Activated CD4-positive, alpha-beta T cell treated with anti-CD3 and anti-CD28 coated beads, Interleukin-2, amount 10 ng/mL, durations not matched to agents 7 days and 5 days (primary cell): ENCODE results near the gene FLOT2. TPM values are rescaled to one million over a fixed set of nuclear protein-coding genes. Genes with fewer than 3 reads are reported as not detected.
"Not testable (repeated sequence)": the region's sequence is repeated elsewhere in the genome, so short reads cannot be mapped to it uniquely, and the experiment has no call there.

Experiments used
- CTCF ChIA-PET: fragments of 350-600 bp; sonication (Branson Sonifier 250); formaldehyde crosslinking; loops from one replicate; lab custom pipeline; 2021; ENCODE audit warnings: antibody characterized with exemption; lab: Charles Lee
- POLR2A ChIA-PET: fragments of 350-600 bp; sonication (Branson Sonifier 250); formaldehyde crosslinking; loops from one replicate; lab custom pipeline; 2021; ENCODE audit warnings: antibody characterized with exemption; lab: Charles Lee
- DNase-seq: peaks from one replicate; pipeline ENCODE4 v3.0.0-alpha.2; 2020
- H3K27ac Mint-ChIP-seq: one replicate; pipeline ENCODE4 v1.8.0; 2021; ENCODE audit warnings: mild to moderate bottlenecking, moderate library complexity, mixed read lengths
- H3K27me3 Mint-ChIP-seq: one replicate; pipeline ENCODE4 v1.8.0; 2021; ENCODE audit warnings: mixed read lengths
- H3K36me3 Mint-ChIP-seq: one replicate; pipeline ENCODE4 v1.8.0; 2021; ENCODE audit warnings: low read depth, mixed read lengths
- H3K4me1 Mint-ChIP-seq: one replicate; pipeline ENCODE4 v1.8.0; 2021; ENCODE audit warnings: mixed read lengths
- H3K4me3 Mint-ChIP-seq: one replicate; pipeline ENCODE4 v1.8.0; 2021; ENCODE audit warnings: mild to moderate bottlenecking, moderate library complexity, mixed read lengths
- H3K9me3 Mint-ChIP-seq: one replicate; pipeline ENCODE4 v1.8.0; 2021; ENCODE audit warnings: mixed read lengths
- microRNA-seq: library from miRNA; unstranded; fragments of <30 nt; microRNA quantifications from one replicate; pipeline ENCODE4 v1.2.0, GENCODE V29; 2021; ENCODE audit warnings: borderline microRNAs expressed, borderline replicate concordance
- total RNA-seq, 2 experiments: library from RNA; stranded (reverse); gene quantifications; one replicate each; pipeline ENCODE4 v1.2.3, GENCODE V29; 2021

The FLOT2 gene
- total RNA-seq, 2 experiments from 2014 or later: 200 to 212 TPM

DNA sequence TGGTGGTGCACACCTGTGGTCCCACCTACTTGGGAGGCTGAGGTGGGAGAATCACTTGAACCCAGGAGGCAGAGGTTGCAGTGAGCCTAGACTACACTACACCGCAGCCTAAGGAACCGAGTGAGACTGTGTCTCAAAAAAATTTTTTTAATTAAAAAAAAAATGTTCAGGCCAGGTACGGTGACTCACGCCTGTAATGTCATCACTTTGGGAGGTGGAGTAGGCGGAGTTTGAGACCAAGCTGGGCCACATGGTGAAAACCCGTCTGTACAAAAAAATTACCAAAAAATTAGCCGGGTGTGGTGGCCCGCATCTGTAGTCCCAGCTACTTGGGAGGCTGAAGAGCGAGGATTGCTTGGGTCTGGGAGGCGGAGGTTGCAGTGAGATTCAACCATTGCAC, 51.3 kb downstream of the FLOT2 start:
- POLR2A ChIA-PET: no interaction called here
- no peak overlapping the region for H3K4me3 Mint-ChIP-seq
- H3K27me3 Mint-ChIP-seq: no peaks in the 10 kb centered on the region
- CTCF ChIA-PET: interaction anchor here (0.6 kb wide), 1 partner anchor 698 kb away, joined by 3 read pairs; no protein-coding TSS in a partner anchor
- H3K36me3 Mint-ChIP-seq: no peaks in the 10 kb centered on the region
- no peak overlapping the region for H3K27ac Mint-ChIP-seq
- H3K4me1 Mint-ChIP-seq: peaks cover 21% of the 10 kb centered on the region
- no peak for DNase-seq
- H3K9me3 Mint-ChIP-seq: no peaks in the 10 kb centered on the region

- peak overlapping the region; percentile 93 for H3K4me3 Mint-ChIP-seq
- ChIA-PET CTCF (interaction anchor here (0.6 to 1.9 kb wide), 4 partner anchors 17 to 117 kb away, joined by 3 to 7 read pairs (median 4); partner anchors contain the start of gene TLCD1), POLR2A (no interaction called here)
- peaks cover 31% of the 10 kb centered on the region for H3K4me1 Mint-ChIP-seq
- H3K27me3 Mint-ChIP-seq: no peaks in the 10 kb centered on the region
- no peak overlapping the region for H3K27ac Mint-ChIP-seq
- H3K36me3 Mint-ChIP-seq: peaks cover 3% of the 10 kb centered on the region
- DNase-seq: no peak
- no peaks in the 10 kb centered on the region for H3K9me3 Mint-ChIP-seq
These were observed 53.8 kb downstream of the FLOT2 start for GRCh38 chr17:28843816-28844148.

- H3K27me3 Mint-ChIP-seq: no peaks in the 10 kb centered on the region
- H3K9me3 Mint-ChIP-seq: no peaks in the 10 kb centered on the region
- DNase-seq: peak; percentile 87
- CTCF ChIA-PET: interaction anchor here (0.6 to 2.2 kb wide), 11 partner anchors 25 to 116 kb away, joined by 3 to 7 read pairs (median 4); partner anchors contain the start of genes FLOT2, PHF12 and TLCD1
- peaks cover 3% of the 10 kb centered on the region for H3K36me3 Mint-ChIP-seq
- POLR2A ChIA-PET: no interaction called here
- peak within 1 kb of the TSS; percentile 90 for H3K27ac Mint-ChIP-seq
- peak within 1 kb of the TSS; percentile 93 for H3K4me3 Mint-ChIP-seq
- peaks cover 28% of the 10 kb centered on the region for H3K4me1 Mint-ChIP-seq
These were observed 55.1 kb downstream of the FLOT2 start, which contains the start of gene FAM222B for GRCh38 chr17:28842282-28843012. TSS of gene FAM222B (minus strand) at chr17:28842790. CDS start at chr17:28766667, 76,123 bp downstream.

DNA sequence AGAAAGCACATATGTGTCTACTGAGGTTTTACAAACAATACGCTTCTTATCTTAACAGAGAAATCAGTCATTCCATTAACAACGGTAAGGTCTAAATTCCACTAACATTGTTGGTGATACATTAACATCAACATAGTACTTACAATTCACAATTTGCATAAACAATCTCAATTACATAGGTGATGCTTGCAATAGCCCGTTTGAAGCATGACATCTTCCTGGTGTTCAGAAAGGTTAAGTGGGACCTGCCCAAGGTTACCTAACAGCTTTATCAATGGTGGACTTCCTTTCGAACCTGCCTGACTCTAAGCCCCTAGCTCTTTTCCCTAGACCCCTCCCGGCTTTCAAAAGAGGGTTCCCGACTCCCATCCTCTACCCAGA, 55.6 kb downstream of the FLOT2 start:
- ChIA-PET POLR2A (no interaction called here), CTCF (interaction anchor here (0.8 to 2.2 kb wide), 8 partner anchors 31 to 115 kb away, joined by 3 to 6 read pairs (median 4); partner anchors contain the start of genes FLOT2 and PHF12)
- Mint-ChIP-seq H3K4me3 (peak overlapping the region; percentile 93), H3K27ac (peak overlapping the region; percentile 90), H3K27me3 (no peaks in the 10 kb centered on the region), H3K36me3 (peaks cover 3% of the 10 kb centered on the region), H3K4me1 (peaks cover 28% of the 10 kb centered on the region), H3K9me3 (no peaks in the 10 kb centered on the region)
- DNase-seq: no peak

DNA sequence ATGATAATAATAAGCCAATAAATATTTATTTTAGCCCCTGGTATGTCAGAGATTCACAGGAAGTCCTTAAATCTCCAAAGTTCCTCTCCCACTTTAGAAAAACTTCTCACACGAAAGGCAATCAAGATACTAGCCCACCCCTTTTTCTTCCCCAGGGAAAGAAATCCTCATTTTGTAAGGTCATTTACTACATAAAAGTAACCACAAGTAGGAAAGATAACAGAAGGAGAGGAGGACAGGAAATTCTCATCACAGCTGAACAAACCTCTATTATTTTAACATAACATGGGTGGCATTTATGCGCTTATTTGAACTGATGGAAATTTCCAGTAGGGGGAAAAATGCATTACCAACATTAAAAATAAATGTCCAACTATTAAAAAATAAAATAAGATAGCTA, 58.3 kb downstream of the FLOT2 start:
- POLR2A ChIA-PET: interaction anchor here (0.5 kb wide), 1 partner anchor 112 kb away, joined by 5 read pairs; no protein-coding TSS in a partner anchor

DNA sequence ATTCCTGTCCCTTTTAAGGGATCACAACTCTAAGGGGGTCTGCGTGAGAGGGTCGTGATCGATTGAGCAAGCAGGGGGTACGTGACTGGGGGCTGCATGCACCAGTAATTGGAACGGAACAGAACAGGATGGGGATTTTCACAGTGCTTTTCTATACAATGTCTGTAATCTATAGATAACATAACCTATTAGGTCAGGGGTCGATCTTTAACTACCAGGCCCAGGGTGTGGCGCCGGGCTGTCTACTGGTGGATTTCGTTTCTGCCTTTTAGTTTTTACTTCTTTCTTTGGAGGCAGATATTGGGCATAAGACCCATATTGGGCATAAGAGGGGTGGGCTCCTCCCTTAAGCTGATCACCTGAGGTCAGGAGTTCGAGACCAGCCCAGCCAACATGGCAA, 61.0 kb downstream of the FLOT2 start:
- CTCF ChIA-PET: interaction anchor here (0.7 kb wide), 1 partner anchor 10 kb away, joined by 3 read pairs; no protein-coding TSS in a partner anchor
- POLR2A ChIA-PET, DNase-seq, H3K9me3 Mint-ChIP-seq, H3K4me3 Mint-ChIP-seq, H3K27me3 Mint-ChIP-seq, H3K27ac Mint-ChIP-seq: not testable (repeated sequence)
- peaks cover 16% of the 10 kb centered on the region for H3K36me3 Mint-ChIP-seq
- peaks cover 21% of the 10 kb centered on the region for H3K4me1 Mint-ChIP-seq

More for the DNA sequence above, 58.3 kb downstream of the FLOT2 start:
- H3K4me1 Mint-ChIP-seq: peaks cover 30% of the 10 kb centered on the region
- H3K27ac Mint-ChIP-seq: no peak overlapping the region
- CTCF ChIA-PET: interaction anchor here (1.8 kb wide), 1 partner anchor 16 kb away, joined by 3 read pairs; no protein-coding TSS in a partner anchor
- no peaks in the 10 kb centered on the region for H3K27me3 Mint-ChIP-seq
- H3K4me3 Mint-ChIP-seq: no peak overlapping the region
- peaks cover 6% of the 10 kb centered on the region for H3K36me3 Mint-ChIP-seq
- no peaks in the 10 kb centered on the region for H3K9me3 Mint-ChIP-seq
- no peak for DNase-seq

DNA sequence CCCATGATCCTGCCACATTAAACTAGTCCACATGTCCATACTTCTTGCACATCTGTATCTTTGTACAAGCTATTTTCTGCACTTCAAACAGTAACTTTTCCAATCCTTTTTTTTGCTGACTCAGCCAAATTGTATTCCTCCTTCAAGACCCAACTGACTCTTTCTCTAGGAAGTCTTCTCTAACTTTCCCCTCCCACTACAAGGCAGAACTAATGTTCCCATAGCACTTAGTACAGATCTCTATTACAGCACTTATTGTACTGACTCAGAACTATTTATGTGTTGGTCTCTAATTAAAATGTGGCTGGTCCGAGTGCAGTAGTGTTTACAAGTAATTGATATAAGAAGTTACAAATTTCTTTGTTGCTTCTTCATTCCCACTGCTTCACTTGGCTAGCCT, 63.1 kb downstream of the FLOT2 start:
- ChIA-PET POLR2A (no interaction called here), CTCF (interaction anchor here (1.3 kb wide), 2 partner anchors 23 to 107 kb away, joined by 3 read pairs; no protein-coding TSS in a partner anchor)
- peaks cover 10% of the 10 kb centered on the region for H3K4me1 Mint-ChIP-seq
- DNase-seq: no peak
- no peak overlapping the region for H3K4me3 Mint-ChIP-seq
- peaks cover 24% of the 10 kb centered on the region for H3K36me3 Mint-ChIP-seq
- no peaks in the 10 kb centered on the region for H3K9me3 Mint-ChIP-seq
- no peak overlapping the region for H3K27ac Mint-ChIP-seq
- no peaks in the 10 kb centered on the region for H3K27me3 Mint-ChIP-seq

Small RNA genes lying within 50 kb of the gene (microRNA-seq; reads per million reads assigned to microRNA genes)
- gene MIR451B: not detected

Other genes with a start within 250 kb of the FLOT2 start
- 10 to 100 TPM; 43.9 to 53.2 TPM for gene SDF2, start 235.8 kb downstream of the FLOT2 start, total RNA-seq
- gene SUPT6H, start 235.5 kb downstream of the FLOT2 start, total RNA-seq: 10 to 100 TPM; 78.4 to 78.7 TPM
- gene PROCA1, start 185.8 kb downstream of the FLOT2 start, total RNA-seq: 1 to 10 TPM; 5.5 to 5.7 TPM
- 10 to 100 TPM; 11.0 to 11.8 TPM for gene RAB34, start 179.9 kb downstream of the FLOT2 start, total RNA-seq
- 1,000 to 10,000 TPM; 1,884 to 2,250 TPM for gene RPL23A, start 177.7 kb downstream of the FLOT2 start, total RNA-seq
- gene TLCD1, start 171.5 kb downstream of the FLOT2 start, total RNA-seq: 1 to 10 TPM; 2.1 to 2.3 TPM
- 1 to 10 TPM; 7.3 TPM for gene NEK8, start 168.9 kb downstream of the FLOT2 start, total RNA-seq
- gene TRAF4, start 153.7 kb downstream of the FLOT2 start, total RNA-seq: 10 to 100 TPM; 44.9 to 45.1 TPM
- gene FAM222B, start 54.9 kb downstream of the FLOT2 start, total RNA-seq: 10 to 100 TPM; 15.7 to 17.9 TPM
- 10 to 100 TPM; 40.8 to 42.9 TPM for gene ERAL1, start 42.7 kb downstream of the FLOT2 start, total RNA-seq
- 10 to 100 TPM; 26.8 to 27.8 TPM for gene DHRS13, start 5.3 kb upstream of the FLOT2 start, total RNA-seq
- gene PHF12, start 53.8 kb upstream of the FLOT2 start, total RNA-seq: 10 to 100 TPM; 72.3 to 78.1 TPM
- not detected for gene SEZ6, start 108.3 kb upstream of the FLOT2 start, total RNA-seq
- 1 to 10 TPM; 1.6 to 1.7 TPM for gene PIPOX, start 145.4 kb upstream of the FLOT2 start, total RNA-seq